Measurements from ENCODE around the gene COPA. TPM values are rescaled to one million over a fixed set of nuclear protein-coding genes. Genes with fewer than 3 reads are reported as not detected.

Gene COPA
- total and polyA plus RNA-seq, 2 donors (not counting 3 experiments of a cell fraction or from before 2014, with no cell fraction given) = 127 to 185 TPM

- dilution Hi-C loops (cut with MboI; ENCODE audit: extremely low pct_ligation_motif_present, low sequenced_read_pairs) (no loop called here), intact Hi-C loops (cut with micrococcal nuclease) (no loop called here)
- H3K9me1 ChIP-seq (replicated peaks; ENCODE audit: control insufficient read depth, extremely low read depth, insufficient read depth, low read length) = no peaks in the 10 kb centered on the region
- peaks cover 0 to 10% of the 10 kb centered on the region in 2 experiments for H3K36me3 ChIP-seq (ENCODE audit: control insufficient read depth in 2 of 2, extremely low read depth in 1 of 2, insufficient read depth in 2 of 2, low read length in 2 of 2)
- FAIRE-seq = no peak
- no peak for DNase-seq (ENCODE audit: low read depth, low spot score)
- CTCF ChIA-PET = interaction anchor here (0.8 to 2.2 kb wide), 6 partner anchors 8 to 17 kb away, joined by 3 to 21 read pairs (median 4); no protein-coding TSS in a partner anchor
- H2AFZ ChIP-seq (ENCODE audit: low read depth, low read length) = no peak overlapping the region
- no peak overlapping the region for H3K4me2 ChIP-seq (ENCODE audit: insufficient read depth, low read length)
- POLR2A ChIA-PET = no interaction called here
- no peaks in the 10 kb centered on the region for H3K4me1 ChIP-seq (ENCODE audit: control insufficient read depth, extremely low read depth, insufficient read depth, low read length)
- TF ChIP-seq MYC (IDR thresholded peaks at IDR 0.05; ENCODE audit: low read depth, low read length) (no peak), POLR2A (IDR thresholded peaks at IDR 0.05; ENCODE audit: low read depth, low read length) (no peak), JUN (IDR thresholded peaks at IDR 0.05; ENCODE audit: borderline replicate concordance, insufficient read depth, insufficient read length, low read depth) (no peak), POLR2AphosphoS5 (IDR thresholded peaks at IDR 0.05; ENCODE audit: insufficient read depth, low read depth, low read length) (no peak), EZH2 (IDR thresholded peaks at IDR 0.05; ENCODE audit: borderline replicate concordance, low read depth, low read length, severe bottlenecking) (no peak), GATA2 (IDR thresholded peaks at IDR 0.05; ENCODE audit: insufficient read depth, insufficient read length, low read depth, low read length) (no peak), FOS (IDR thresholded peaks at IDR 0.05; ENCODE audit: borderline replicate concordance, insufficient read depth, low read length) (no peak)
- TF ChIP-seq, protein P1, sequence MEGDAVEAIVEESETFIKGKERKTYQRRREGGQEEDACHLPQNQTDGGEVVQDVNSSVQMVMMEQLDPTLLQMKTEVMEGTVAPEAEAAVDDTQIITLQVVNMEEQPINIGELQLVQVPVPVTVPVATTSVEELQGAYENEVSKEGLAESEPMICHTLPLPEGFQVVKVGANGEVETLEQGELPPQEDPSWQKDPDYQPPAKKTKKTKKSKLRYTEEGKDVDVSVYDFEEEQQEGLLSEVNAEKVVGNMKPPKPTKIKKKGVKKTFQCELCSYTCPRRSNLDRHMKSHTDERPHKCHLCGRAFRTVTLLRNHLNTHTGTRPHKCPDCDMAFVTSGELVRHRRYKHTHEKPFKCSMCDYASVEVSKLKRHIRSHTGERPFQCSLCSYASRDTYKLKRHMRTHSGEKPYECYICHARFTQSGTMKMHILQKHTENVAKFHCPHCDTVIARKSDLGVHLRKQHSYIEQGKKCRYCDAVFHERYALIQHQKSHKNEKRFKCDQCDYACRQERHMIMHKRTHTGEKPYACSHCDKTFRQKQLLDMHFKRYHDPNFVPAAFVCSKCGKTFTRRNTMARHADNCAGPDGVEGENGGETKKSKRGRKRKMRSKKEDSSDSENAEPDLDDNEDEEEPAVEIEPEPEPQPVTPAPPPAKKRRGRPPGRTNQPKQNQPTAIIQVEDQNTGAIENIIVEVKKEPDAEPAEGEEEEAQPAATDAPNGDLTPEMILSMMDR (IDR thresholded peaks at IDR 0.05; ENCODE audit: extremely low read depth in 1 of 2, insufficient read depth in 1 of 2, low read depth in 1 of 2, low read length in 2 of 2) = no peak
- TF ChIP-seq, protein P2, sequence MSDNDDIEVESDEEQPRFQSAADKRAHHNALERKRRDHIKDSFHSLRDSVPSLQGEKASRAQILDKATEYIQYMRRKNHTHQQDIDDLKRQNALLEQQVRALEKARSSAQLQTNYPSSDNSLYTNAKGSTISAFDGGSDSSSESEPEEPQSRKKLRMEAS (IDR thresholded peaks at IDR 0.05; ENCODE audit: insufficient read depth, insufficient read length) = no peak
- peaks cover 0 to 1% of the 10 kb centered on the region in 2 experiments for H3K27me3 ChIP-seq (ENCODE audit: control insufficient read depth in 2 of 2, insufficient read depth in 2 of 2, low read length in 2 of 2)
- H3K27ac ChIP-seq (ENCODE audit: insufficient read depth, low read depth, low read length) = no peak overlapping the region
- no peak overlapping the region for H3K9ac ChIP-seq (replicated peaks; ENCODE audit: extremely low read depth, insufficient read depth, low read length)
- H3K79me2 ChIP-seq (ENCODE audit: control insufficient read depth, insufficient read depth, low read length) = no peaks in the 10 kb centered on the region
- H3K4me3 ChIP-seq (replicated peaks in 1 of 3; ENCODE audit: insufficient read depth in 1 of 3, low read depth in 1 of 3, low read length in 3 of 3) = no peak overlapping the region
- no peaks in the 10 kb centered on the region for H3K9me3 ChIP-seq (replicated peaks; ENCODE audit: control insufficient read depth, insufficient read depth, low read length)
- peaks cover 2% of the 10 kb centered on the region for H4K20me1 ChIP-seq (replicated peaks; ENCODE audit: control insufficient read depth, extremely low read depth, insufficient read depth, low read length)
- no TSS peak for BruUV-seq (replicated peaks)
Observed at GRCh38 chr1:160362168-160362957, 19.3 kb upstream of the COPA start.

Measured in endothelial cell of umbilical vein (primary cell).